H1 (cell line): ENCODE results near the gene LRCH1. TPM values are rescaled to one million over a fixed set of nuclear protein-coding genes. Genes with fewer than 3 reads are reported as not detected.

Experiments
- CTCF ChIA-PET: fragments of 300-600 bp; sonication (Branson Sonifier 250); formaldehyde crosslinking; loops from one replicate; lab custom pipeline; 2021; ENCODE audit not compliant: partially characterized antibody; lab: Charles Lee
- POLR2A ChIA-PET: fragments of 300-600 bp; sonication (Branson Sonifier 250); formaldehyde crosslinking; loops from one replicate; lab custom pipeline; 2021; ENCODE audit warnings: inconsistent platforms; ENCODE audit not compliant: partially characterized antibody; lab: Charles Lee
- DNase-seq, 2 experiments: peaks; one replicate each; pipeline versions ENCODE4 v3.0.0 to v3.0.0-alpha.2; 2010 to 2022; ENCODE audit warnings: low spot score in 2 of 2, low read depth in 1 of 2, mixed read lengths in 1 of 2
- FAIRE-seq: peaks from 2 replicates; lab custom pipeline; 2011; peaks lifted over from hg19 to GRCh38; lab: Jason Lieb, UNC
- H2AFZ ChIP-seq: 2 replicates; pipeline ENCODE4 v1.8.1; 2012; ENCODE audit warnings: low read length, inconsistent platforms
- H2AK5ac ChIP-seq: 2 replicates; pipeline ENCODE4 v1.6.1; 2013; ENCODE audit warnings: low read depth, low read length
- H2BK120ac ChIP-seq: replicated peaks from 2 replicates; pipeline ENCODE3; 2013; ENCODE audit warnings: low read depth, low read length, inconsistent platforms
- H2BK12ac ChIP-seq: 2 replicates; pipeline ENCODE4 v1.6.1; 2013; ENCODE audit warnings: low read depth, low read length
- H2BK15ac ChIP-seq: 2 replicates; pipeline ENCODE4 v1.6.1; 2013; ENCODE audit warnings: low read length
- H2BK20ac ChIP-seq: 2 replicates; pipeline ENCODE4 v1.6.1; 2013; ENCODE audit warnings: low read length
- H2BK5ac ChIP-seq: 2 replicates; pipeline ENCODE4 v1.6.1; 2013; ENCODE audit warnings: low read depth, low read length
- H3K14ac ChIP-seq: 2 replicates; pipeline ENCODE4 v1.6.1; 2013; ENCODE audit warnings: inconsistent platforms; ENCODE audit not compliant: insufficient read length
- H3K18ac ChIP-seq: 2 replicates; pipeline ENCODE4 v1.6.1; 2013; ENCODE audit warnings: low read length; ENCODE audit errors: extremely low read depth
- H3K23ac ChIP-seq: 2 replicates; pipeline ENCODE4 v1.6.1; 2013; ENCODE audit warnings: inconsistent platforms; ENCODE audit not compliant: insufficient read length
- H3K23me2 ChIP-seq: 2 replicates; pipeline ENCODE4 v1.6.1; 2013; ENCODE audit warnings: low read depth, low read length
- H3K27ac ChIP-seq: 2 replicates; pipeline ENCODE4 v1.6.1; 2011; ENCODE audit warnings: low read depth, low read length, inconsistent platforms
- H3K27me3 ChIP-seq, 4 experiments: replicated peaks in 1 of 4; 1 replicate in 1 of 4; 2 replicates in 3 of 4; pipeline versions ENCODE4 v1.6.1 to v1.8.1; 2011 to 2013; ENCODE audit warnings: low read length in 3 of 4, mild to moderate bottlenecking in 3 of 4, inconsistent platforms in 2 of 4, mixed read lengths in 2 of 4, moderate library complexity in 1 of 4; ENCODE audit not compliant: control insufficient read depth in 3 of 4, insufficient read depth in 3 of 4; ENCODE audit errors: extremely low read depth in 1 of 4
- H3K36me3 ChIP-seq, 4 experiments: 2 replicates each; pipeline versions ENCODE4 v1.6.1 to v1.8.1; 2011 to 2013; ENCODE audit warnings: mild to moderate bottlenecking in 4 of 4, low read length in 3 of 4, moderate library complexity in 2 of 4, control low read depth in 1 of 4, inconsistent platforms in 1 of 4; ENCODE audit not compliant: insufficient read depth in 4 of 4, control insufficient read depth in 2 of 4
- H3K4ac ChIP-seq: replicated peaks from 2 replicates; pipeline ENCODE3; 2013; ENCODE audit warnings: low read length, low read depth, mixed read lengths, inconsistent platforms; ENCODE audit not compliant: insufficient read length
- H3K4me1 ChIP-seq, 4 experiments: replicated peaks in 1 of 4; 1 replicate in 1 of 4; 2 replicates in 3 of 4; pipeline versions ENCODE4 v1.6.1 to v1.8.1; 2011 to 2013; ENCODE audit warnings: low read length in 3 of 4, inconsistent platforms in 2 of 4, mixed read lengths in 1 of 4; ENCODE audit not compliant: insufficient read depth in 4 of 4, control insufficient read depth in 3 of 4
- H3K4me2 ChIP-seq, 2 experiments: 2 replicates each; pipeline versions ENCODE4 v1.6.1 to v1.8.1; 2011 to 2013; ENCODE audit warnings: low read depth in 2 of 2, low read length in 2 of 2, control low read depth in 1 of 2, inconsistent platforms in 1 of 2, mild to moderate bottlenecking in 1 of 2; ENCODE audit not compliant: insufficient read depth in 1 of 2
- H3K4me3 ChIP-seq, 4 experiments: fragments of 200-600, 300-600 bp in 1 of 4; sonication (generic), shearing (Covaris generic), sonication (Bioruptor Twin) in 1 of 4; 2 replicates each; pipeline versions ENCODE4 v1.5.1 to v1.8.1; 2011 to 2016; ENCODE audit warnings: low read length in 4 of 4, low read depth in 3 of 4, control low read depth in 2 of 4, inconsistent platforms in 2 of 4, mild to moderate bottlenecking in 2 of 4, mixed read lengths in 1 of 4, moderate library complexity in 1 of 4; ENCODE audit not compliant: insufficient read depth in 2 of 4; ENCODE audit errors: extremely low read depth in 1 of 4
- H3K56ac ChIP-seq: replicated peaks from 2 replicates; pipeline ENCODE3; 2013; ENCODE audit warnings: low read depth, mild to moderate bottlenecking, mixed read lengths, low read length, inconsistent platforms; ENCODE audit not compliant: insufficient read length
- H3K79me1 ChIP-seq: 2 replicates; pipeline ENCODE4 v1.6.1; 2013; ENCODE audit warnings: low read depth, low read length, control low read depth
- H3K79me2 ChIP-seq, 2 experiments: 2 replicates each; pipeline versions ENCODE4 v1.6.1 to v1.8.1; 2012 to 2013; ENCODE audit warnings: low read length in 2 of 2, mild to moderate bottlenecking in 2 of 2, inconsistent platforms in 1 of 2; ENCODE audit not compliant: insufficient read depth in 2 of 2, control insufficient read depth in 1 of 2
- H3K9ac ChIP-seq, 4 experiments: replicated peaks in 1 of 4; 1 replicate in 1 of 4; 2 replicates in 3 of 4; pipeline versions ENCODE4 v1.6.1 to v1.8.1; 2011 to 2013; ENCODE audit warnings: low read depth in 3 of 4, low read length in 3 of 4, control low read depth in 2 of 4, mild to moderate bottlenecking in 2 of 4, moderate library complexity in 2 of 4, inconsistent platforms in 1 of 4; ENCODE audit errors: extremely low read depth in 1 of 4
- H3K9me3 ChIP-seq, 2 experiments: 2 replicates each; pipeline versions ENCODE4 v1.6.1 to v1.8.1; 2012 to 2013; ENCODE audit warnings: mild to moderate bottlenecking in 2 of 2, moderate library complexity in 2 of 2, control low read depth in 1 of 2, inconsistent platforms in 1 of 2, low read depth in 1 of 2, low read length in 1 of 2, mixed read lengths in 1 of 2; ENCODE audit not compliant: insufficient read depth in 2 of 2
- H4K20me1 ChIP-seq, 2 experiments: replicated peaks in 1 of 2; 2 replicates each; pipeline versions ENCODE3 to v1.8.1; 2011 to 2013; ENCODE audit warnings: inconsistent platforms in 2 of 2, low read length in 2 of 2, mild to moderate bottlenecking in 1 of 2; ENCODE audit not compliant: insufficient read depth in 2 of 2, control insufficient read depth in 1 of 2
- H4K5ac ChIP-seq: 2 replicates; pipeline ENCODE4 v1.6.1; 2013; ENCODE audit warnings: low read length, low read depth, mixed read lengths, inconsistent platforms; ENCODE audit not compliant: insufficient read length
- H4K8ac ChIP-seq: 2 replicates; pipeline ENCODE4 v1.8.0; 2013; ENCODE audit warnings: mild to moderate bottlenecking, moderate library complexity, low read length, inconsistent platforms; ENCODE audit not compliant: insufficient read depth; ENCODE audit errors: extremely low read depth
- H4K91ac ChIP-seq: replicated peaks from 2 replicates; pipeline ENCODE3; 2013; ENCODE audit warnings: low read length, mixed read lengths, inconsistent platforms; ENCODE audit not compliant: insufficient read length
- CEBPB ChIP-seq: IDR thresholded peaks from 2 replicates; pipeline ENCODE4 v1.6.1; 2012; ENCODE audit warnings: low read depth, low read length
- CTCF ChIP-seq, 3 experiments: IDR thresholded peaks; 1 replicate in 2 of 3; 2 replicates in 1 of 3; pipeline versions ENCODE4 v1.5.1 to v1.6.1; 2011; ENCODE audit warnings: low read length in 3 of 3, mild to moderate bottlenecking in 3 of 3, inconsistent platforms in 2 of 3, low read depth in 1 of 3, moderate library complexity in 1 of 3; ENCODE audit not compliant: insufficient read depth in 1 of 3; ENCODE audit errors: control extremely low read depth in 1 of 3
- FOSL1 ChIP-seq: IDR thresholded peaks from 2 replicates; pipeline ENCODE4 v1.6.1; 2011; ENCODE audit warnings: mild to moderate bottlenecking, low read depth, low read length, moderate library complexity; ENCODE audit not compliant: insufficient read depth
- PHF8 ChIP-seq: fragments of 200-600 bp; sonication (generic); conservative IDR thresholded peaks from 2 replicates; pipeline ENCODE4 v1.7.1; 2012; ENCODE audit warnings: low read depth, mild to moderate bottlenecking, inconsistent platforms, low read length, moderate library complexity
- RAD21 ChIP-seq, 2 experiments: IDR thresholded peaks in 1 of 2; conservative IDR thresholded peaks in 1 of 2; 2 replicates each; pipeline ENCODE4 v1.6.1; 2011; ENCODE audit warnings: low read depth in 2 of 2, low read length in 2 of 2, improper control_type of control experiment in 1 of 2, inconsistent platforms in 1 of 2, mild to moderate bottlenecking in 1 of 2, moderate library complexity in 1 of 2
- SP1 ChIP-seq: IDR thresholded peaks from 2 replicates; pipeline ENCODE4 v1.6.1; 2011; ENCODE audit warnings: low read depth, low read length
- TEAD4 ChIP-seq: IDR thresholded peaks from 2 replicates; pipeline ENCODE4 v1.6.1; 2012; ENCODE audit warnings: low read depth, low read length, inconsistent platforms, mixed read lengths
- WGBS, 2 experiments: shearing (Covaris generic) in 1 of 2; methylation state at CpG; one replicate each; pipeline versions ENCODE4 v1.1.6 to v1.1.7; 2013 to 2015; ENCODE audit warnings: low lambda C conversion rate in 2 of 2, mixed read lengths in 2 of 2, inconsistent platforms in 1 of 2, low coverage in 1 of 2, missing lambda C conversion rate in 1 of 2; ENCODE audit not compliant: insufficient replicate concordance in 2 of 2, insufficient coverage in 1 of 2, insufficient read length in 1 of 2; ENCODE audit errors: extremely low coverage in 1 of 2, missing lambda C conversion rate in 1 of 2; 5-methylcytosine and 5-hydroxymethylcytosine counted together
- polyA plus RNA-seq, 7 experiments: library from polyadenylated mRNA; depleted of rRNA in 3 of 7; stranded (reverse) in 5 of 7; unstranded in 2 of 7; fragments of >200 nt in 5 of 7; fragments of 200-250 nt in 2 of 7; gene quantifications; 1 replicate in 5 of 7; 2 replicates in 1 of 7; 4 replicates in 1 of 7; pipeline versions ENCODE4 v1.2.1 to v1.2.3, GENCODE V29; 2011 to 2013; ENCODE audit warnings: missing spikeins in 2 of 7, mixed read lengths in 2 of 7
- total RNA-seq: library from RNA; stranded (reverse); fragmentation: NEBNext Ultra II Directional; extraction: Animal tissue kit (Norgen Biotek cat#: 25700); gene quantifications from 2 replicates; pipeline ENCODE4 v1.2.1, GENCODE V29; 2021

LRCH1 gene
- total and polyA plus RNA-seq, 2 of the 8 experiments (the other 6 are each of a cell fraction or from before 2014, with no cell fraction given): 3.0 to 10.1 TPM

- Histone ChIP-seq H3K23ac (no peak overlapping the region), H4K5ac (no peak overlapping the region), H3K9ac (peak overlapping the region in 1 of 4 experiments; percentile 34; a peak in 1 of 7 replicates), H4K20me1 (no peaks in the 10 kb centered on the region), H2BK120ac (no peak overlapping the region), H3K4me3 (no peak overlapping the region), H3K56ac (no peak overlapping the region), H3K14ac (no peak overlapping the region), H3K79me1 (no peaks in the 10 kb centered on the region), H4K8ac (no peak overlapping the region), H3K18ac (no peak overlapping the region), H2BK15ac (no peak overlapping the region), H3K27ac (no peak overlapping the region), H2AFZ (no peak overlapping the region), H2BK5ac (0 out of 2 replicates have a peak overlapping the region, but pooled peaks have one; percentile 68), H3K4me2 (peak overlapping the region in 1 of 2 experiments; percentile 6; a peak in 1 of 4 replicates), H2AK5ac (no peak overlapping the region), H3K36me3 (no peaks in the 10 kb centered on the region), H3K79me2 (no peaks in the 10 kb centered on the region), H4K91ac (no peak overlapping the region), H3K4ac (no peak overlapping the region), H3K4me1 (peaks cover 2 to 8% (median 3%) of the 10 kb centered on the region in 4 experiments; a peak in 6 of 7 replicates), H3K9me3 (no peaks in the 10 kb centered on the region), H3K27me3 (no peaks in the 10 kb centered on the region), H2BK12ac (peak overlapping the region; percentile 64; the same call in 1 of the 2 replicates), H3K23me2 (no peaks in the 10 kb centered on the region), H2BK20ac (no peak overlapping the region; the same call in 1 of the 2 replicates)
- ChIA-PET POLR2A (no interaction called here), CTCF (interaction anchor here (0.6 to 1.9 kb wide), 13 partner anchors 18 to 193 kb away, joined by 3 to 7 read pairs (median 4); no protein-coding TSS in a partner anchor)
- 76% methylated on average over 3 of the region's 3 CpGs; no CpG with 5 or more reads in 1 of the 2 experiments for WGBS, 2 experiments
- DNase-seq (peak in 1 of 2 experiments; percentile 31), FAIRE-seq (peak; percentile 95)
- TF ChIP-seq CTCF (IDR thresholded peaks at IDR 0.05; ENCODE audit: control extremely low read depth in 1 of 3, insufficient read depth in 1 of 3, low read depth in 1 of 3, low read length in 3 of 3) (peak in 2 of 3 experiments; percentile 8 to 41; a peak in 1 of 4 replicates), SP1 (0 out of 2 replicates have a peak, but pooled peaks have one; percentile 44), FOSL1 (no peak), CEBPB (peak; percentile 82), PHF8 (no peak), RAD21 (IDR thresholded peaks at IDR 0.05 in 1 of 2, conservative IDR thresholded peaks at IDR 0.05 in 1 of 2; ENCODE audit: low read depth in 2 of 2, low read length in 2 of 2) (peak; percentile 21 to 35; a peak in 3 of 4 replicates), TEAD4 (peak; percentile 89)
Observed at GRCh38 chr13:46684287-46685001, 131.5 kb downstream of the LRCH1 start.
